Activated CD4-positive, alpha-beta T cell treated with anti-CD3 and anti-CD28 coated beads, Interleukin-10, Interleukin-2, amounts not matched to agents 100 ng/mL and 50 ng/mL, durations not matched to agents 16 hours and 8 hours (primary cell): ENCODE data around the gene MUC3A.
"Not testable (repeated sequence)": the region's sequence is repeated elsewhere in the genome, so short reads cannot be mapped to it uniquely, and the experiment has no call there.

Experiments
- DNase-seq: peaks from one replicate; pipeline ENCODE4 v3.0.0-alpha.2; 2020

The MUC3A gene

GRCh38 chr7:100978300-100978699 lies 29.0 kb downstream of the MUC3A start:
- DNase-seq = no peak

DNA sequence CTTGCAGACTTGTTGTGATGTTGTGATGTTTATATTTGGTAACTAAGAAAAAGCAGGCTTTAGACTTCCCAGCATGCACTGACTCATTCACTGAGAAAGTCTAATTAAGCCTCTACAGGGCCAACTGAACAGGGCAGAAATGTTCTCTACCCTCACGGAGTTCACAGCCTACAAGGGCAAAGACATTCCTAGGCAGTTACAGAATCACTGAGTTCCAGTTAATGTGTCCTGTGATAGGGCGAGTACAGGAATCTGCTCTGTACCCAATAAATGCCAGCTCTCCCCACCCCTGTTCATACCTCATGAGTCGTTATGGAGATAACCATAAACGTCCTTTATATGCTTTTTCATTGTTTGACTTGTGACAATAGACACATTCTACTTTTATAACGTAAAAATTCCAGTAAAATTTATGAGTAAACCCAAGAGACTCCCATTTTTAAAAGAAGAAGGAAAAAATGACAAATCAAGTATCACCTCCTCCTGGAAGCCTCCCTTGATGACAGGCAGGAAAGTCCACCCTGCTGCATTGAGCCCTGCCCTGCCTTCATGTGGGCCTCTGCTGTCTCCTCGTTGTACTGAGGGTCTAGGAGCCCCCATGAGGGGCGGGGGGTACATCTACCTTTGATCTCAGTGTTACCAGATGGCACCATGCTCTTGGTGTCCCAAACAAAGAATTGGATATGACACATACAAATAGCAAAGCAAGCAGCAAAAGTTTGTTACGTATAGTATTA lies 34.3 kb downstream of the MUC3A start:
- DNase-seq = no peak

DNA sequence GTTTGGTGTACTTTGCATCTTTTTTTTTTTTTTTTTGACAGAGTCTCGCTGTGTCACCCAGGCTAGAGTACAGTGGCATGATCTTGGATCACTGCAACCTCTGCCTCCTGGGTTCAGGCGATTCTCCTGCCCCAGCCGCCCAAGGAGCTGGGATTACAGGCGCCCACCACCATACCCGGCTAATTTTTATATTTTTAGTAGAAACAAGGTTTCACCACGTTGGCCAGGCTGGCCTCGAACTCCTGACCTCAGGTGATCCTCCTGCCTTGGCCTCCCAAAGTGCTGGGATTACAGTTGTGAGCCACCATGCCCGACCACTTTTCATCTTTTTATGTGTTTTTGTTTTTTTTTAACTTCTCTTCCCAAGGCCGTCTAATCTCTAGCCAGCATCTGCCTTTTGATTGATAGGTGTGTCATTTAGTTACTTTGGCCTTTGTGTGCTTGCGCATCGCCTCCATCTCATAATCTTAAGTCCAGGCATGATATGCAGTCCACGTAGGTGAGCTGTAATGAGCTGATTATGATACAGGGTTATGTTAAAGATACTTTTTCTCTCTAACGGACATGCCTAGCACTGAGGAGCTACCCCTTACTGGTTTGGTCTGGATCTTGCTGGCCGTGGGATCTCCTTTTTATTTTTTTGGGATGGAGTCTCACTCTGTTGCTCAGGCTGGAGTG lies 35.0 kb downstream of the MUC3A start:
- DNase-seq = not testable (repeated sequence)

GRCh38 chr7:100985033-100985797 lies 35.9 kb downstream of the MUC3A start:
- not testable (repeated sequence) for DNase-seq

- no peak for DNase-seq
Observed at GRCh38 chr7:100991631-100992030, 42.3 kb downstream of the MUC3A start.

DNA sequence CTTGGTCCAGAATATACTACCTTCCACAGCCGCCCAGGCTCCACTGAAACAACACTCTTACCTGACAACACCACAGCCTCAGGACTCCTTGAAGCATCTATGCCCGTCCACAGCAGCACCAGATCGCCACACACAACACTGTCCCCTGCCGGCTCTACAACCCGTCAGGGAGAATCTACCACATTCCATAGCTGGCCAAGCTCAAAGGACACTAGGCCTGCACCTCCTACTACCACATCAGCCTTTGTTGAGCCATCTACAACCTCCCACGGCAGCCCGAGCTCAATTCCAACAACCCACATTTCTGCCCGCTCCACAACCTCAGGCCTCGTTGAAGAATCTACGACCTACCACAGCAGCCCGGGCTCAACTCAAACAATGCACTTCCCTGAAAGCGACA lies 42.9 kb downstream of the MUC3A start:
- DNase-seq = not testable (repeated sequence)

- not testable (repeated sequence) for DNase-seq
Observed at GRCh38 chr7:100994671-100995070, 45.3 kb downstream of the MUC3A start.

DNA sequence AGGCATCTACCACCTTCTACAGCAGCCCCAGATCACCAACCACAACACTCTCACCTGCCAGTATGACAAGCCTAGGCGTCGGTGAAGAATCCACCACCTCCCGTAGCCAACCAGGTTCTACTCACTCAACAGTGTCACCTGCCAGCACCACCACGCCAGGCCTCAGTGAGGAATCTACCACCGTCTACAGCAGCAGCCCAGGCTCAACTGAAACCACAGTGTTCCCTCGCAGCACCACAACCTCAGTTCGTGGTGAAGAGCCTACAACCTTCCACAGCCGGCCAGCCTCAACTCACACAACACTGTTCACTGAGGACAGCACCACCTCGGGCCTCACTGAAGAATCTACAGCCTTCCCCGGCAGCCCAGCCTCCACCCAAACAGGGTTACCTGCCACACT lies 49.2 kb downstream of the MUC3A start:
- not testable (repeated sequence) for DNase-seq

- DNase-seq = not testable (repeated sequence)
Observed at GRCh38 chr7:100999334-100999733, 50.0 kb downstream of the MUC3A start.

DNA sequence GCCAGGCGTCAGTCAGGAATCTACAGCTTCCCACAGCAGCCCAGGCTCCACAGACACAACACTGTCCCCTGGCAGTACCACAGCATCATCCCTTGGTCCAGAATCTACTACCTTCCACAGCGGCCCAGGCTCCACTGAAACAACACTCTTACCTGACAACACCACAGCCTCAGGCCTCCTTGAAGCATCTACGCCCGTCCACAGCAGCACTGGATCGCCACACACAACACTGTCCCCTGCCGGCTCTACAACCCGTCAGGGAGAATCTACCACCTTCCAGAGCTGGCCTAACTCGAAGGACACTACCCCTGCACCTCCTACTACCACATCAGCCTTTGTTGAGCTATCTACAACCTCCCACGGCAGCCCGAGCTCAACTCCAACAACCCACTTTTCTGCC lies 50.7 kb downstream of the MUC3A start:
- DNase-seq = not testable (repeated sequence)

DNA sequence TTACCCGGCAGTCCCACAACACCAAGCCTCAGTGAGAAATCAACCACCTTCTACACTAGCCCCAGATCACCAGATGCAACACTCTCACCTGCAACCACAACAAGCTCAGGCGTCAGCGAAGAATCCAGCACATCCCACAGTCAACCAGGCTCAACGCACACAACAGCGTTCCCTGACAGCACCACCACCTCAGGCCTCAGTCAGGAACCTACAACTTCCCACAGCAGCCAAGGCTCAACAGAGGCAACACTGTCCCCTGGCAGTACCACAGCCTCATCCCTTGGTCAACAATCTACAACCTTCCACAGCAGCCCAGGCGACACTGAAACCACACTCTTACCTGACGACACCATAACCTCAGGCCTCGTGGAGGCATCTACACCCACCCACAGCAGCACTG lies 53.0 kb downstream of the MUC3A start:
- DNase-seq = not testable (repeated sequence)

DNA sequence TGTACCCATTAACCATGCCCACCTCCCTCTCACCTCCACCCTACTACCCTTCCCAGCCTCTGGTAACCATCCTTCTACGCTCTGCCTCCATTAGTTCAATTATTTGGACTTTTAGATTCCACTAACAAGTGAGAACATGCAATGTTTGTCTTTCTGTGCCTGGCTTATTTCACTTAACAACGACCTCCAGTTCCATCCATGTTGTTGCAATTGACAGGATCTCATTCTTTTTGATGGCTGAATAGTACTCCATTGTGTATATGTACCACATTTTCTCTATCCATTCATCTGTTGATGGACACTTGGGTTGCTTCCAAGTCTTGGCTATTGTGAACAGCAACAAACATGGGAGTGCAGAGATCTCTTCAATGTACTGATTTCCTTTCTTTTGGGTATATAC lies 58.0 kb downstream of the MUC3A start:
- not testable (repeated sequence) for DNase-seq

GRCh38 chr7:101009629-101010028 lies 60.3 kb downstream of the MUC3A start:
- DNase-seq = no peak

GRCh38 chr7:101012931-101013330 lies 63.6 kb downstream of the MUC3A start:
- DNase-seq = no peak

- no peak for DNase-seq
Observed at GRCh38 chr7:101015626-101016025, 66.3 kb downstream of the MUC3A start.

GRCh38 chr7:101017064-101017777 lies 67.9 kb downstream of the MUC3A start:
- DNase-seq = peak; percentile 82
